HCT116 (cell line): ENCODE data around the gene HMGXB3.
"Not testable (repeated sequence)": the region's sequence is repeated elsewhere in the genome, so short reads cannot be mapped to it uniquely, and the experiment has no call there.

Experiments used
- EZH2 ChIP-seq: fragments of 200-600 bp; sonication (generic); IDR thresholded peaks from 2 replicates; pipeline ENCODE4 v1.6.1; 2017; ENCODE audit warnings: antibody characterized with exemption, mixed run types
- EZH2phosphoT487 ChIP-seq: fragments of 200-600 bp; IDR thresholded peaks from 2 replicates; pipeline ENCODE4 v1.6.1; 2018; ENCODE audit warnings: antibody characterized with exemption, borderline replicate concordance
- FOSL1 ChIP-seq: IDR thresholded peaks from 2 replicates; pipeline ENCODE4 v1.6.1; 2012; ENCODE audit warnings: low read depth
- JUND ChIP-seq: IDR thresholded peaks from 2 replicates; pipeline ENCODE4 v1.6.1; 2012
- POLR2A ChIP-seq: IDR thresholded peaks from 2 replicates; pipeline ENCODE4 v1.7.0; 2011; ENCODE audit warnings: borderline replicate concordance; ENCODE audit not compliant: insufficient read depth, insufficient read length; ENCODE audit errors: extremely low read depth
- POLR2AphosphoS5 ChIP-seq: IDR thresholded peaks from 2 replicates; pipeline ENCODE4 v1.6.1; 2011; ENCODE audit warnings: mild to moderate bottlenecking, low read depth, low read length, moderate library complexity
- RAD21 ChIP-seq: IDR thresholded peaks from 2 replicates; pipeline ENCODE4 v1.6.1; 2012; ENCODE audit warnings: low read depth, mild to moderate bottlenecking
- SP1 ChIP-seq: IDR thresholded peaks from 2 replicates; pipeline ENCODE4 v1.6.1; 2012; ENCODE audit warnings: low read depth
- YY1 ChIP-seq: IDR thresholded peaks from 2 replicates; pipeline ENCODE4 v1.6.1; 2011; ENCODE audit warnings: low read length, low read depth, moderate library complexity, mild to moderate bottlenecking; ENCODE audit not compliant: insufficient replicate concordance; ENCODE audit errors: extremely low read depth
- ZFX ChIP-seq: fragments of 450-650 bp; IDR thresholded peaks from 2 replicates; pipeline ENCODE4 v1.6.1; 2017
- TF ChIP-seq, protein P1 (sequence below), 3 experiments: fragments of 200-600 bp in 1 of 3; sonication (generic) in 1 of 3; IDR thresholded peaks in 2 of 3; conservative IDR thresholded peaks in 1 of 3; 2 replicates each; pipeline ENCODE4 v1.5.1; 2012 to 2017; ENCODE audit warnings: low read depth in 2 of 3, low read length in 2 of 3, antibody characterized with exemption in 1 of 3, borderline replicate concordance in 1 of 3, control low read depth in 1 of 3, mild to moderate bottlenecking in 1 of 3, mixed read lengths in 1 of 3, mixed run types in 1 of 3, moderate library complexity in 1 of 3; ENCODE audit not compliant: insufficient read depth in 1 of 3
- TF ChIP-seq, protein P2 (sequence below): IDR thresholded peaks from 2 replicates; pipeline ENCODE4 v1.6.1; 2012
- TF ChIP-seq, protein P3 (sequence below): IDR thresholded peaks from 2 replicates; pipeline ENCODE4 v1.6.1; 2011; ENCODE audit warnings: mild to moderate bottlenecking, low read length, moderate library complexity; ENCODE audit not compliant: insufficient replicate concordance; ENCODE audit errors: extremely low read depth

DNA sequence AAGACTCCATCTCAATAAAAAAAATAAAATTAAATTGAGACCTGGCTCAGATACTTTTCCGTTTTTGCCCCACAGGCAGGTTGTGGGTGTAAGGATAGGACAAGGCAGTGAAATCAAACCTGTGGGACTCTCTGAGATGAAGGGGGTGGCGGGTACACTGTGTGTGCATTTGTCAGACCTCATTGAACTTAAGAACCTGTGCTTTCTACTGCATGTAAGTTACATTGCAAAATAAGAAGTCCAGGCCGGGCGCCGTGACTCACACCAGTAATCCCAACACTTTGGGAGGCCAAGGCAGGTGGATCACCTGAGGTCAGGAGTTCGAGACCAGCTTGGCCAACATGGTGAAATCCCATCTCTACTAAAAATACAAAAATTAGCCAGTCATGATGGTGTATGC, 84.2 kb downstream of the HMGXB3 start:
- TF ChIP-seq, protein P1, sequence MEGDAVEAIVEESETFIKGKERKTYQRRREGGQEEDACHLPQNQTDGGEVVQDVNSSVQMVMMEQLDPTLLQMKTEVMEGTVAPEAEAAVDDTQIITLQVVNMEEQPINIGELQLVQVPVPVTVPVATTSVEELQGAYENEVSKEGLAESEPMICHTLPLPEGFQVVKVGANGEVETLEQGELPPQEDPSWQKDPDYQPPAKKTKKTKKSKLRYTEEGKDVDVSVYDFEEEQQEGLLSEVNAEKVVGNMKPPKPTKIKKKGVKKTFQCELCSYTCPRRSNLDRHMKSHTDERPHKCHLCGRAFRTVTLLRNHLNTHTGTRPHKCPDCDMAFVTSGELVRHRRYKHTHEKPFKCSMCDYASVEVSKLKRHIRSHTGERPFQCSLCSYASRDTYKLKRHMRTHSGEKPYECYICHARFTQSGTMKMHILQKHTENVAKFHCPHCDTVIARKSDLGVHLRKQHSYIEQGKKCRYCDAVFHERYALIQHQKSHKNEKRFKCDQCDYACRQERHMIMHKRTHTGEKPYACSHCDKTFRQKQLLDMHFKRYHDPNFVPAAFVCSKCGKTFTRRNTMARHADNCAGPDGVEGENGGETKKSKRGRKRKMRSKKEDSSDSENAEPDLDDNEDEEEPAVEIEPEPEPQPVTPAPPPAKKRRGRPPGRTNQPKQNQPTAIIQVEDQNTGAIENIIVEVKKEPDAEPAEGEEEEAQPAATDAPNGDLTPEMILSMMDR (IDR thresholded peaks at IDR 0.05 in 2 of 3, conservative IDR thresholded peaks at IDR 0.05 in 1 of 3; ENCODE audit: borderline replicate concordance in 1 of 3, insufficient read depth in 1 of 3, low read depth in 2 of 3, low read length in 2 of 3): not testable (repeated sequence)
- not testable (repeated sequence) for TF ChIP-seq EZH2, RAD21, EZH2phosphoT487, POLR2A, JUND, YY1, FOSL1, POLR2AphosphoS5, ZFX, SP1
- TF ChIP-seq, protein P2, sequence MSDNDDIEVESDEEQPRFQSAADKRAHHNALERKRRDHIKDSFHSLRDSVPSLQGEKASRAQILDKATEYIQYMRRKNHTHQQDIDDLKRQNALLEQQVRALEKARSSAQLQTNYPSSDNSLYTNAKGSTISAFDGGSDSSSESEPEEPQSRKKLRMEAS: not testable (repeated sequence)
- TF ChIP-seq, protein P3, sequence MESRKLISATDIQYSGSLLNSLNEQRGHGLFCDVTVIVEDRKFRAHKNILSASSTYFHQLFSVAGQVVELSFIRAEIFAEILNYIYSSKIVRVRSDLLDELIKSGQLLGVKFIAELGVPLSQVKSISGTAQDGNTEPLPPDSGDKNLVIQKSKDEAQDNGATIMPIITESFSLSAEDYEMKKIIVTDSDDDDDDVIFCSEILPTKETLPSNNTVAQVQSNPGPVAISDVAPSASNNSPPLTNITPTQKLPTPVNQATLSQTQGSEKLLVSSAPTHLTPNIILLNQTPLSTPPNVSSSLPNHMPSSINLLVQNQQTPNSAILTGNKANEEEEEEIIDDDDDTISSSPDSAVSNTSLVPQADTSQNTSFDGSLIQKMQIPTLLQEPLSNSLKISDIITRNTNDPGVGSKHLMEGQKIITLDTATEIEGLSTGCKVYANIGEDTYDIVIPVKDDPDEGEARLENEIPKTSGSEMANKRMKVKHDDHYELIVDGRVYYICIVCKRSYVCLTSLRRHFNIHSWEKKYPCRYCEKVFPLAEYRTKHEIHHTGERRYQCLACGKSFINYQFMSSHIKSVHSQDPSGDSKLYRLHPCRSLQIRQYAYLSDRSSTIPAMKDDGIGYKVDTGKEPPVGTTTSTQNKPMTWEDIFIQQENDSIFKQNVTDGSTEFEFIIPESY: not testable (repeated sequence)
